ENCODE measurements around the gene MYO1D. TPM values are rescaled to one million over a fixed set of nuclear protein-coding genes. Genes with fewer than 3 reads are reported as not detected.

Gene MYO1D
- total RNA-seq, 1 experiment from 2014 or later: 206 TPM

DNA sequence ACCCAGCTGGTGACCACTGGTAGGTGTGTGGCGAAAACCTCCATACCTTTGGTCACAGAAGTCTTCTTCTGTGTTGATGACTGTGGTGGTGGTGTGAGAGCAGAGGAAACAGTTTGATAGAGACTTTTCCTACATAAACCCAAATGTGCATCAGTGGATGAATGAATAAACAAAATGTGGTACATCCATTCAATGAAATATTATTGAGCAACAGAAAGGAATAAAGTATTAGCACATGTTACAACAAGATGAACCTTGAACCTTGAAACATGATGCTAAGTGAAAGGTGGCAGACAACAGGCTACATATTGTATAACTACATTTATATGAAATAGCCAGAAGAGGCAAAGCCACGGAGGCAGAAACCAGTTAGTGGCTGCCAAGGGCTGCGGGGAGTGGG lies 374.9 kb downstream of the MYO1D start:
- no peaks in the 10 kb centered on the region for H3K9me3 Mint-ChIP-seq (ENCODE audit: unreplicated experiment)
- H3K36me3 Mint-ChIP-seq (ENCODE audit: insufficient read depth, unreplicated experiment): peaks cover 55% of the 10 kb centered on the region
- TF ChIP-seq, protein P1, sequence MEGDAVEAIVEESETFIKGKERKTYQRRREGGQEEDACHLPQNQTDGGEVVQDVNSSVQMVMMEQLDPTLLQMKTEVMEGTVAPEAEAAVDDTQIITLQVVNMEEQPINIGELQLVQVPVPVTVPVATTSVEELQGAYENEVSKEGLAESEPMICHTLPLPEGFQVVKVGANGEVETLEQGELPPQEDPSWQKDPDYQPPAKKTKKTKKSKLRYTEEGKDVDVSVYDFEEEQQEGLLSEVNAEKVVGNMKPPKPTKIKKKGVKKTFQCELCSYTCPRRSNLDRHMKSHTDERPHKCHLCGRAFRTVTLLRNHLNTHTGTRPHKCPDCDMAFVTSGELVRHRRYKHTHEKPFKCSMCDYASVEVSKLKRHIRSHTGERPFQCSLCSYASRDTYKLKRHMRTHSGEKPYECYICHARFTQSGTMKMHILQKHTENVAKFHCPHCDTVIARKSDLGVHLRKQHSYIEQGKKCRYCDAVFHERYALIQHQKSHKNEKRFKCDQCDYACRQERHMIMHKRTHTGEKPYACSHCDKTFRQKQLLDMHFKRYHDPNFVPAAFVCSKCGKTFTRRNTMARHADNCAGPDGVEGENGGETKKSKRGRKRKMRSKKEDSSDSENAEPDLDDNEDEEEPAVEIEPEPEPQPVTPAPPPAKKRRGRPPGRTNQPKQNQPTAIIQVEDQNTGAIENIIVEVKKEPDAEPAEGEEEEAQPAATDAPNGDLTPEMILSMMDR (IDR thresholded peaks at IDR 0.05; ENCODE audit: insufficient read depth in 1 of 2, low read depth in 1 of 2, low read length in 1 of 2, severe bottlenecking in 1 of 2, unreplicated experiment in 1 of 2): no peak
- Histone ChIP-seq H3K36me3 (ENCODE audit: control insufficient read depth, insufficient read depth, low read length) (no peaks in the 10 kb centered on the region; the same call in 1 of the 2 replicates), H3K9me3 (no peaks in the 10 kb centered on the region), H3K4me3 (ENCODE audit: low read depth, low read length) (no peak overlapping the region), H3K27me3 (replicated peaks; ENCODE audit: control insufficient read depth, insufficient read depth, low read length) (no peaks in the 10 kb centered on the region), H3K4me1 (no peaks in the 10 kb centered on the region)
- no peak for DNase-seq
- H3K4me1 Mint-ChIP-seq (ENCODE audit: low read depth, unreplicated experiment): no peaks in the 10 kb centered on the region
- POLR2A ChIA-PET: no interaction called here
- CTCF ChIA-PET: no interaction called here
- no peak overlapping the region for H3K27ac Mint-ChIP-seq (ENCODE audit: unreplicated experiment)
- no peaks in the 10 kb centered on the region for H3K27me3 Mint-ChIP-seq (ENCODE audit: insufficient read depth, unreplicated experiment)
- intact Hi-C loops (cut with micrococcal nuclease; ENCODE audit: unreplicated experiment): no loop called here
- no TSS peak for BruUV-seq (replicated peaks)
- H3K4me3 Mint-ChIP-seq (ENCODE audit: unreplicated experiment): no peak overlapping the region

DNA sequence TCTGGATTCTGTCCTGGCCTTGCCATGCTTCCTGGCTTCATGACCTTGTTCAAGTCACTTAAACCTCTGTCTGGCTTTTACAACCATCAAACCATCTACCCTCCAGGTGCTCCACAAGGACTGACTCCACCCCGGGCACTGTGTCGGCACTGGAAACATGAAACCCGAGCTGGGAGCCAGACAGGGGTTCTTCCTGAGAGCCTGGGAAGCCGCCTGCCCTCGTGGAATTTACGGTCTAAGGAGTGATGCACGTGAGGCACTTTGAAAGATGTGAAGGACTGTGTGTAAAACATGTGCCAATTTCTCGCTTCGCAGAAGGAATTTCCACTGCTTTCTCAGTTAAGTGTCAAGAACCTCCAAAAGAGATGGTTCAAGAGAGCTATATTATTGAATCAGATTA lies 378.5 kb downstream of the MYO1D start:
- DNase-seq: no peak
- intact Hi-C loops (cut with micrococcal nuclease; ENCODE audit: unreplicated experiment): no loop called here
- H3K36me3 Mint-ChIP-seq (ENCODE audit: insufficient read depth, unreplicated experiment): peaks cover 56% of the 10 kb centered on the region
- H3K4me3 ChIP-seq (ENCODE audit: low read depth, low read length): no peak overlapping the region
- H3K36me3 ChIP-seq (ENCODE audit: control insufficient read depth, insufficient read depth, low read length): no peaks in the 10 kb centered on the region; the same call in 1 of the 2 replicates
- no peaks in the 10 kb centered on the region for H3K4me1 Mint-ChIP-seq (ENCODE audit: low read depth, unreplicated experiment)
- CTCF ChIA-PET: no interaction called here
- no peaks in the 10 kb centered on the region for H3K4me1 ChIP-seq
- no TSS peak for BruUV-seq (replicated peaks)
- H3K27me3 Mint-ChIP-seq (ENCODE audit: insufficient read depth, unreplicated experiment): no peaks in the 10 kb centered on the region
- H3K9me3 ChIP-seq: no peaks in the 10 kb centered on the region
- no peaks in the 10 kb centered on the region for H3K27me3 ChIP-seq (replicated peaks; ENCODE audit: control insufficient read depth, insufficient read depth, low read length)
- POLR2A ChIA-PET: no interaction called here
- H3K9me3 Mint-ChIP-seq (ENCODE audit: unreplicated experiment): no peaks in the 10 kb centered on the region
- no peak overlapping the region for H3K27ac Mint-ChIP-seq (ENCODE audit: unreplicated experiment)
- TF ChIP-seq, protein P1 (IDR thresholded peaks at IDR 0.05; ENCODE audit: insufficient read depth in 1 of 2, low read depth in 1 of 2, low read length in 1 of 2, severe bottlenecking in 1 of 2, unreplicated experiment in 1 of 2): no peak
- no peak overlapping the region for H3K4me3 Mint-ChIP-seq (ENCODE audit: unreplicated experiment)

DNA sequence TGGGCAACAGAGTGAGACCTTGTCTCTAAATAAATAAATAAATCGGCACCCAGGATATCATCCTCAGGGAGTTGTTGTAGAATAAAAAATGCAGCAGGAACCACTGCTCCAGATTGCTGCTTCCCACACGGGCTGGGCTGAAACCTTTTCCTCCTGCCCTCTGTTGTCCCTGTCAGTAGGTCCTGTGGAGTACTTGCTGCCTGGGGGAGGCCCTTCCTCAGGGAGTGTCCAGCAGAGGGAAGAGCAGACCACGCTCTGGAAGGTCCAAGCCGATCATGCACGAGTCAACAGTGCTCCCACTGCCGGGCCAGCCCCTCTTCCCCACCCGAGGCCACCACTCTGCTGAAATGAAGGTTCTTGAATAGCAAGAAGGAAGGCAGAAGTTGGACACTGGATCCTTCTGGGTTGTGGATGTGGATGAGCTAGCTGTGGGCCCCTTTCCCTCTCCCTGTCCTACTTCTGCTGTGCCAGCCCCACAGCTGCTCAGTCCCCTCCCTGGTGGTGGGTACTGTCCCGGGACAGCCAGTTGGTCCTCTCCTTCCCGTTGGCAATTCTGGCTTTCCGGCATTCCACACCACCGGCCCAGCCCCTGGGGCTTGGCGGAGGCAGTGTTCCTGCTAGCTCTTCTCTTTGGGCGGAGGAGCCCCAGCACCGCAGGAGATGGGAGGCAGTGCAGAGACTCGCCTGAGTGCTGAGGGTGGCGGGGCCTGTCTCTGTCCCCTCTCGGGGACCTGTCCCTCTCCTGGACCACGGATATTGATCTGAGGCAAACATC lies 379.3 kb downstream of the MYO1D start:
- Histone ChIP-seq H3K27me3 (replicated peaks; ENCODE audit: control insufficient read depth, insufficient read depth, low read length) (no peaks in the 10 kb centered on the region), H3K4me3 (ENCODE audit: low read depth, low read length) (no peak overlapping the region), H3K4me1 (no peaks in the 10 kb centered on the region), H3K36me3 (ENCODE audit: control insufficient read depth, insufficient read depth, low read length) (no peaks in the 10 kb centered on the region; the same call in 1 of the 2 replicates), H3K9me3 (no peaks in the 10 kb centered on the region)
- ChIA-PET CTCF (no interaction called here), POLR2A (no interaction called here)
- Mint-ChIP-seq H3K27me3 (ENCODE audit: insufficient read depth, unreplicated experiment) (no peaks in the 10 kb centered on the region), H3K4me1 (ENCODE audit: low read depth, unreplicated experiment) (no peaks in the 10 kb centered on the region), H3K4me3 (ENCODE audit: unreplicated experiment) (no peak overlapping the region), H3K27ac (ENCODE audit: unreplicated experiment) (peak overlapping the region; percentile 47), H3K9me3 (ENCODE audit: unreplicated experiment) (no peaks in the 10 kb centered on the region), H3K36me3 (ENCODE audit: insufficient read depth, unreplicated experiment) (peaks cover 57% of the 10 kb centered on the region)
- BruUV-seq (replicated peaks): no TSS peak
- TF ChIP-seq, protein P1 (IDR thresholded peaks at IDR 0.05; ENCODE audit: insufficient read depth in 1 of 2, low read depth in 1 of 2, low read length in 1 of 2, severe bottlenecking in 1 of 2, unreplicated experiment in 1 of 2): no peak
- intact Hi-C loops (cut with micrococcal nuclease; ENCODE audit: unreplicated experiment): no loop called here
- DNase-seq: no peak
